ENCODE results near the gene SMARCE1.

- TF ChIP-seq CTCF (conservative IDR thresholded peaks at IDR 0.05; ENCODE audit: low read depth, low read length) = no peak
- TF ChIP-seq POLR2A (IDR thresholded peaks at IDR 0.05; ENCODE audit: low read depth, low read length) = no peak
- no peak for TF ChIP-seq MXI1 (IDR thresholded peaks at IDR 0.05; ENCODE audit: borderline replicate concordance, low read depth, low read length)
- no peak for TF ChIP-seq RFX5 (IDR thresholded peaks at IDR 0.05; ENCODE audit: low read depth, low read length)
- TF ChIP-seq CHD1 (IDR thresholded peaks at IDR 0.05; ENCODE audit: low read depth, low read length) = no peak
- TF ChIP-seq RAD21 (IDR thresholded peaks at IDR 0.05; ENCODE audit: low read length) = no peak
- TF ChIP-seq BHLHE40 (IDR thresholded peaks at IDR 0.05; ENCODE audit: low read depth, low read length) = no peak
- no peak for TF ChIP-seq NFE2L2 (IDR thresholded peaks at IDR 0.05; ENCODE audit: low read depth, low read length)
- no peak for TF ChIP-seq USF2 (IDR thresholded peaks at IDR 0.05; ENCODE audit: low read depth, low read length)
- no peak for TF ChIP-seq CEBPB (IDR thresholded peaks at IDR 0.05; ENCODE audit: low read depth, low read length)
- no peak for TF ChIP-seq ELK1 (IDR thresholded peaks at IDR 0.05; ENCODE audit: borderline replicate concordance, low read depth, low read length)
- TF ChIP-seq MAZ (IDR thresholded peaks at IDR 0.05; ENCODE audit: borderline replicate concordance, low read depth, low read length) = no peak
- no peak for TF ChIP-seq RCOR1 (IDR thresholded peaks at IDR 0.05; ENCODE audit: insufficient replicate concordance, low read length)
These were observed 49.7 kb upstream of the SMARCE1 start for GRCh38 chr17:40697297-40697696.

Measured in IMR-90 (cell line).